HepG2 (cell line): ENCODE measurements around the gene PAK2. TPM values are rescaled to one million over a fixed set of nuclear protein-coding genes. Genes with fewer than 3 reads are reported as not detected.

Experiments
- ARID5B ChIP-seq: IDR thresholded peaks from 2 replicates; pipeline ENCODE4 v1.4.0; 2020; ENCODE audit warnings: mild to moderate bottlenecking, missing genetic modification reagents
- ELF3 ChIP-seq: IDR thresholded peaks from 2 replicates; pipeline ENCODE4 v1.6.1; 2016; ENCODE audit warnings: missing genetic modification reagents, missing compliant biosample characterization
- HINFP ChIP-seq: sonication (generic); formaldehyde crosslinking; IDR thresholded peaks from 2 replicates; pipeline ENCODE4 v1.4.0; 2020; ENCODE audit warnings: low read depth, mild to moderate bottlenecking, missing genetic modification reagents
- HOXA3 ChIP-seq: sonication (generic); formaldehyde crosslinking; IDR thresholded peaks from 2 replicates; pipeline ENCODE4 v1.5.0; 2020; ENCODE audit warnings: missing genetic modification reagents
- MBD4 ChIP-seq: IDR thresholded peaks from 2 replicates; pipeline ENCODE4 v1.6.1; 2012; ENCODE audit warnings: low read length, inconsistent platforms, borderline replicate concordance
- NRL ChIP-seq: sonication (generic); formaldehyde crosslinking; IDR thresholded peaks from 2 replicates; pipeline ENCODE4 v1.5.0; 2020; ENCODE audit warnings: missing genetic modification reagents, mild to moderate bottlenecking, moderate library complexity, borderline replicate concordance
- THAP11 ChIP-seq: IDR thresholded peaks from 2 replicates; pipeline ENCODE4 v1.6.1; 2016; ENCODE audit warnings: missing biosample characterization, missing genetic modification reagents
- ZBTB10 ChIP-seq: sonication (generic); formaldehyde crosslinking; IDR thresholded peaks from 2 replicates; pipeline ENCODE4 v1.4.0; 2020; ENCODE audit warnings: missing genetic modification reagents, borderline replicate concordance
- ZNF205 ChIP-seq: IDR thresholded peaks from 2 replicates; pipeline ENCODE4 v1.6.1; 2018; ENCODE audit warnings: missing biosample characterization, missing genetic modification reagents
- ZNF333 ChIP-seq: sonication (generic); formaldehyde crosslinking; IDR thresholded peaks from 2 replicates; pipeline ENCODE4 v1.4.0; 2020; ENCODE audit warnings: mild to moderate bottlenecking, missing genetic modification reagents, borderline replicate concordance
- ZNF557 ChIP-seq: sonication (generic); formaldehyde crosslinking; IDR thresholded peaks from 2 replicates; pipeline ENCODE4 v1.4.0; 2020; ENCODE audit warnings: missing genetic modification reagents
- polyA plus RNA-seq, 8 experiments: library from polyadenylated mRNA; depleted of rRNA in 3 of 8; stranded (reverse) in 7 of 8; unstranded in 1 of 8; fragments of >200 nt; fragmentation: Illumina TruSeq in 4 of 8; extraction: Trizol in 4 of 8; gene quantifications; 2 replicates each; pipeline versions ENCODE4 v1.2.1 to v1.2.3, GENCODE V29; 2011 to 2016; ENCODE audit warnings: low read depth in 4 of 8, missing spikeins in 1 of 8, mixed read lengths in 1 of 8; ENCODE audit not compliant: insufficient read depth in 1 of 8
- total RNA-seq, 5 experiments: library from RNA; depleted of rRNA; stranded (reverse); fragments of >200 nt; fragmentation: Illumina TruSeq; extraction: Trizol; gene quantifications; 2 replicates each; pipeline ENCODE4 v1.2.3, GENCODE V29; 2016; ENCODE audit warnings: low read depth in 1 of 5
- TF ChIP-seq, protein P1 (sequence below): sonication (generic); formaldehyde crosslinking; IDR thresholded peaks from 2 replicates; pipeline ENCODE4 v1.4.0; 2020; ENCODE audit warnings: missing genetic modification reagents
- TF ChIP-seq, protein P2 (sequence below): sonication (generic); formaldehyde crosslinking; IDR thresholded peaks from 2 replicates; pipeline ENCODE4 v1.4.0; 2020; ENCODE audit warnings: low read depth, missing genetic modification reagents

The PAK2 gene
- total and polyA plus RNA-seq, 2 of the 13 experiments (the other 11 are each of a cell fraction or from before 2014, with no cell fraction given): 23.0 to 24.7 TPM

GRCh38 chr3:196754091-196754981, 14.7 kb downstream of the PAK2 start (continued):
- TF ChIP-seq ZBTB10 (CRISPR knock-in tag) (no peak), ZNF205 (no peak), ARID5B (CRISPR knock-in tag) (peak; percentile 46; the same call in 1 of the 2 replicates), HOXA3 (peak; percentile 65), HINFP (CRISPR knock-in tag) (0 out of 2 replicates have a peak, but pooled peaks have one; percentile 31), NRL (no peak), THAP11 (peak; percentile 52; the same call in 1 of the 2 replicates), ZNF557 (CRISPR knock-in tag) (no peak), ZNF333 (CRISPR knock-in tag) (no peak), MBD4 (no peak), ELF3 (CRISPR knock-in tag) (peak; percentile 97)
- TF ChIP-seq, protein P1, sequence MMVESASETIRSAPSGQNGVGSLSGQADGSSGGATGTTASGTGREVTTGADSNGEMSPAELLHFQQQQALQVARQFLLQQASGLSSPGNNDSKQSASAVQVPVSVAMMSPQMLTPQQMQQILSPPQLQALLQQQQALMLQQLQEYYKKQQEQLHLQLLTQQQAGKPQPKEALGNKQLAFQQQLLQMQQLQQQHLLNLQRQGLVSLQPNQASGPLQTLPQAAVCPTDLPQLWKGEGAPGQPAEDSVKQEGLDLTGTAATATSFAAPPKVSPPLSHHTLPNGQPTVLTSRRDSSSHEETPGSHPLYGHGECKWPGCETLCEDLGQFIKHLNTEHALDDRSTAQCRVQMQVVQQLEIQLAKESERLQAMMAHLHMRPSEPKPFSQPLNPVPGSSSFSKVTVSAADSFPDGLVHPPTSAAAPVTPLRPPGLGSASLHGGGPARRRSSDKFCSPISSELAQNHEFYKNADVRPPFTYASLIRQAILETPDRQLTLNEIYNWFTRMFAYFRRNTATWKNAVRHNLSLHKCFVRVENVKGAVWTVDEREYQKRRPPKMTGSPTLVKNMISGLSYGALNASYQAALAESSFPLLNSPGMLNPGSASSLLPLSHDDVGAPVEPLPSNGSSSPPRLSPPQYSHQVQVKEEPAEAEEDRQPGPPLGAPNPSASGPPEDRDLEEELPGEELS (CRISPR knock-in tag): 0 out of 2 replicates have a peak, but pooled peaks have one; percentile 27
- TF ChIP-seq, protein P2, sequence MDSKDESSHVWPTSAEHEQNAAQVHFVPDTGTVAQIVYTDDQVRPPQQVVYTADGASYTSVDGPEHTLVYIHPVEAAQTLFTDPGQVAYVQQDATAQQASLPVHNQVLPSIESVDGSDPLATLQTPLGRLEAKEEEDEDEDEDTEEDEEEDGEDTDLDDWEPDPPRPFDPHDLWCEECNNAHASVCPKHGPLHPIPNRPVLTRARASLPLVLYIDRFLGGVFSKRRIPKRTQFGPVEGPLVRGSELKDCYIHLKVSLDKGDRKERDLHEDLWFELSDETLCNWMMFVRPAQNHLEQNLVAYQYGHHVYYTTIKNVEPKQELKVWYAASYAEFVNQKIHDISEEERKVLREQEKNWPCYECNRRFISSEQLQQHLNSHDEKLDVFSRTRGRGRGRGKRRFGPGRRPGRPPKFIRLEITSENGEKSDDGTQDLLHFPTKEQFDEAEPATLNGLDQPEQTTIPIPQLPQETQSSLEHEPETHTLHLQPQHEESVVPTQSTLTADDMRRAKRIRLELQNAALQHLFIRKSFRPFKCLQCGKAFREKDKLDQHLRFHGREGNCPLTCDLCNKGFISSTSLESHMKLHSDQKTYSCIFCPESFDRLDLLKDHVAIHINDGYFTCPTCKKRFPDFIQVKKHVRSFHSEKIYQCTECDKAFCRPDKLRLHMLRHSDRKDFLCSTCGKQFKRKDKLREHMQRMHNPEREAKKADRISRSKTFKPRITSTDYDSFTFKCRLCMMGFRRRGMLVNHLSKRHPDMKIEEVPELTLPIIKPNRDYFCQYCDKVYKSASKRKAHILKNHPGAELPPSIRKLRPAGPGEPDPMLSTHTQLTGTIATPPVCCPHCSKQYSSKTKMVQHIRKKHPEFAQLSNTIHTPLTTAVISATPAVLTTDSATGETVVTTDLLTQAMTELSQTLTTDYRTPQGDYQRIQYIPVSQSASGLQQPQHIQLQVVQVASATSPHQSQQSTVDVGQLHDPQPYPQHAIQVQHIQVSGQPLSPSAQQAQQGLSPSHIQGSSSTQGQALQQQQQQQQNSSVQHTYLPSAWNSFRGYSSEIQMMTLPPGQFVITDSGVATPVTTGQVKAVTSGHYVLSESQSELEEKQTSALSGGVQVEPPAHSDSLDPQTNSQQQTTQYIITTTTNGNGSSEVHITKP (CRISPR knock-in tag): no peak
